ENCODE results near the gene MAGI1.

DNA sequence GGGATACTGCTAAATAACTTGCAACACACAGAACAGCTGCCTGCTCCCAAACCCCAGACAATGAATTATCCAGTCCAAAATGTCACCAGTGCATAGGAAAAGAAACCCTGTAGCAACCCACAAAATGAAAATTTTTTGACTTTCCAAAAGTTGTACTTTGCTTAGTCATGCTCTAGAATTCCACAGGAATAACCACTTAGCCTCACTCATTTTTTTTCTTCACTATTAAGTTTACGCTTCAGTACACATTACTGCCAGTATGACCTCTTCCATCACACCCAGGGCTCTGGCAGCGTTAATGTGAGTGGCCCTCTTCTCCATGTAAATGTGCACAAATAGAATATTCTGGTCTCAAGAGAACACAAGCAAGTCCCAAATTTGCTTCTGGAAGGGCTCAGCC, 259.8 kb downstream of the MAGI1 start:
- TF ChIP-seq, protein P1, sequence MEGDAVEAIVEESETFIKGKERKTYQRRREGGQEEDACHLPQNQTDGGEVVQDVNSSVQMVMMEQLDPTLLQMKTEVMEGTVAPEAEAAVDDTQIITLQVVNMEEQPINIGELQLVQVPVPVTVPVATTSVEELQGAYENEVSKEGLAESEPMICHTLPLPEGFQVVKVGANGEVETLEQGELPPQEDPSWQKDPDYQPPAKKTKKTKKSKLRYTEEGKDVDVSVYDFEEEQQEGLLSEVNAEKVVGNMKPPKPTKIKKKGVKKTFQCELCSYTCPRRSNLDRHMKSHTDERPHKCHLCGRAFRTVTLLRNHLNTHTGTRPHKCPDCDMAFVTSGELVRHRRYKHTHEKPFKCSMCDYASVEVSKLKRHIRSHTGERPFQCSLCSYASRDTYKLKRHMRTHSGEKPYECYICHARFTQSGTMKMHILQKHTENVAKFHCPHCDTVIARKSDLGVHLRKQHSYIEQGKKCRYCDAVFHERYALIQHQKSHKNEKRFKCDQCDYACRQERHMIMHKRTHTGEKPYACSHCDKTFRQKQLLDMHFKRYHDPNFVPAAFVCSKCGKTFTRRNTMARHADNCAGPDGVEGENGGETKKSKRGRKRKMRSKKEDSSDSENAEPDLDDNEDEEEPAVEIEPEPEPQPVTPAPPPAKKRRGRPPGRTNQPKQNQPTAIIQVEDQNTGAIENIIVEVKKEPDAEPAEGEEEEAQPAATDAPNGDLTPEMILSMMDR (conservative IDR thresholded peaks at IDR 0.05 in 1 of 2, IDR thresholded peaks at IDR 0.05 in 1 of 2; ENCODE audit: low read depth in 1 of 2, low read length in 2 of 2) = no peak
- no peak for TF ChIP-seq EZH2 (IDR thresholded peaks at IDR 0.05; ENCODE audit: low read length, missing control alignments)
